Esophagus squamous epithelium (tissue), 4 donors: ENCODE data around the gene IL11.

Source experiments
- POLR2A ChIP-seq, 4 donors: fragments of 450-650 bp; IDR thresholded peaks; one replicate each; pipeline ENCODE4 v1.6.1; 2017; ENCODE audit warnings: antibody characterized with exemption in 4 of 4, mild to moderate bottlenecking in 4 of 4, moderate library complexity in 3 of 4
- TF ChIP-seq, protein P1 (sequence below), 6 experiments: fragments of 450-650 bp in 4 of 6; fragments of 200-600 bp in 2 of 6; sonication (generic) in 2 of 6; IDR thresholded peaks; one replicate each; pipeline ENCODE4 v1.5.1; 2016 to 2019; ENCODE audit warnings: antibody characterized with exemption in 6 of 6, mild to moderate bottlenecking in 4 of 6, moderate library complexity in 4 of 6

DNA sequence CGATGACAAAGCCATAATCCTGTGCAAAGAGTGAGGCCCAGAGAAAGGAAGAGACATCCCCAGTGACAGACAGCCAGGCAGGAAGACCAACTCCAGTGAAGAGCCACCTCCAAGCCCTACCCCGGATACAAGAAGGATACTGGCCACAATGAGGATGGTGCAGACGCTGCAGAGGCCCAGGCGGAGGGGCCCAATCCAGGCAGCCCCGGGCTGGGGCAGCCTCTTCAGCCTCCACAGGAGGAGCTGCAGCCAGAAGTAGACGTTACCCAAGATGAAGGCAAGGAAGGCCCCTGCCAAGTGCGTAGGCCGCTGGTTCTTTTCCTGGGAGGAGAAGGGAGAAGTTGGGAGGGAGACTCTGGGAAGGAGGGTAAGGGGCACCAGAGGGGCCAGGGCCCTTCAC is 53.6 kb downstream of the IL11 start:
- TF ChIP-seq, protein P1, sequence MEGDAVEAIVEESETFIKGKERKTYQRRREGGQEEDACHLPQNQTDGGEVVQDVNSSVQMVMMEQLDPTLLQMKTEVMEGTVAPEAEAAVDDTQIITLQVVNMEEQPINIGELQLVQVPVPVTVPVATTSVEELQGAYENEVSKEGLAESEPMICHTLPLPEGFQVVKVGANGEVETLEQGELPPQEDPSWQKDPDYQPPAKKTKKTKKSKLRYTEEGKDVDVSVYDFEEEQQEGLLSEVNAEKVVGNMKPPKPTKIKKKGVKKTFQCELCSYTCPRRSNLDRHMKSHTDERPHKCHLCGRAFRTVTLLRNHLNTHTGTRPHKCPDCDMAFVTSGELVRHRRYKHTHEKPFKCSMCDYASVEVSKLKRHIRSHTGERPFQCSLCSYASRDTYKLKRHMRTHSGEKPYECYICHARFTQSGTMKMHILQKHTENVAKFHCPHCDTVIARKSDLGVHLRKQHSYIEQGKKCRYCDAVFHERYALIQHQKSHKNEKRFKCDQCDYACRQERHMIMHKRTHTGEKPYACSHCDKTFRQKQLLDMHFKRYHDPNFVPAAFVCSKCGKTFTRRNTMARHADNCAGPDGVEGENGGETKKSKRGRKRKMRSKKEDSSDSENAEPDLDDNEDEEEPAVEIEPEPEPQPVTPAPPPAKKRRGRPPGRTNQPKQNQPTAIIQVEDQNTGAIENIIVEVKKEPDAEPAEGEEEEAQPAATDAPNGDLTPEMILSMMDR (IDR thresholded peaks at IDR 0.05) = no peak
- TF ChIP-seq POLR2A (IDR thresholded peaks at IDR 0.05) = no peak
